Cardiac fibroblast (primary cell): ENCODE results near the gene PLPPR3.

Experiments
- DNase-seq, 2 donors: peaks; one replicate each; pipeline versions ENCODE4 v3.0.0 to v3.0.0-alpha.2; 2010; ENCODE audit warnings: low read depth in 2 of 2
- H3K4me3 ChIP-seq, 2 donors: replicated peaks in 1 of 2; 1 replicate in 1 of 2; 2 replicates in 1 of 2; pipeline ENCODE4 v1.5.1; 2011; ENCODE audit warnings: low read depth in 2 of 2, low read length in 2 of 2, mild to moderate bottlenecking in 2 of 2, moderate library complexity in 1 of 2
- CTCF ChIP-seq: IDR thresholded peaks from one replicate; pipeline ENCODE4 v1.5.1; 2011; ENCODE audit warnings: low read depth, mild to moderate bottlenecking, low read length, inconsistent platforms

The PLPPR3 gene

GRCh38 chr19:795691-796581, 25.8 kb downstream of the PLPPR3 start:
- no peak for DNase-seq
- no peak for TF ChIP-seq CTCF
- peak overlapping the region; percentile 66 to 72 for H3K4me3 ChIP-seq

GRCh38 chr19:795073-795611, 26.6 kb downstream of the PLPPR3 start:
- DNase-seq = no peak
- H3K4me3 ChIP-seq = no peak overlapping the region
- no peak for TF ChIP-seq CTCF

- TF ChIP-seq CTCF = no peak
- DNase-seq = no peak
- H3K4me3 ChIP-seq = no peak overlapping the region
These were observed 27.9 kb downstream of the PLPPR3 start for GRCh38 chr19:793806-794205.

GRCh38 chr19:792306-792885, 29.4 kb downstream of the PLPPR3 start:
- TF ChIP-seq CTCF = no peak
- DNase-seq = no peak
- H3K4me3 ChIP-seq = no peak overlapping the region

GRCh38 chr19:791567-792305, 30.0 kb downstream of the PLPPR3 start:
- TF ChIP-seq CTCF = no peak
- peak in 1 of 2 donors; percentile 40 for DNase-seq
- H3K4me3 ChIP-seq = no peak overlapping the region

- TF ChIP-seq CTCF = no peak
- no peak overlapping the region for H3K4me3 ChIP-seq
- DNase-seq = no peak
These were observed 30.7 kb downstream of the PLPPR3 start for GRCh38 chr19:791007-791566.
